NT2/D1 (cell line): ENCODE measurements around the gene DENND5A.

Source experiments
- SUZ12 ChIP-seq: IDR thresholded peaks from 2 replicates; pipeline ENCODE4 v1.6.1; 2011; ENCODE audit not compliant: insufficient read length, insufficient read depth; ENCODE audit errors: extremely low read depth
- YY1 ChIP-seq: IDR thresholded peaks from 2 replicates; pipeline ENCODE4 v1.6.1; 2011; ENCODE audit not compliant: insufficient read length, insufficient read depth
- ZNF274 ChIP-seq: IDR thresholded peaks from 2 replicates; pipeline ENCODE4 v1.6.1; 2011; ENCODE audit warnings: mild to moderate bottlenecking, low read depth, low read length

DNA sequence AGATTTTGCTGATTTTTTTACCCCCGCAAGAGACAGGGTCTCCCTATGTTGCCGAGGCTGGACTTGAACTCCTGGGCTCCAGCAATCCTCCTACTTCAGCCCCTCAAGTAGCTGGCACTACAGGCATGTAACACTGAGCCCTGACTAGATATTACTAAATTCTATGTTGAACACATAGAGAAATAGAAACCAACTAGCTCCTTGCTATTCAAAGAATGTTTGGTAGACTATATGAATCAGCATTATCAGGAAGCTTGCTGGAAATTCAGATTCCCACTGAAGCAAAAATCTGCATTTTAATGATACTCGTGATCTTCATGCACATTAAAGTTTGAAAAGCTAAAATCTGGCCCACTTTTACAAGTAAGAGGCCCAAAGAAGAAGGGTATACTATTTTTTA is 37.3 kb upstream of the DENND5A start:
- TF ChIP-seq ZNF274 (no peak), SUZ12 (no peak), YY1 (no peak)
